Esophagus muscularis mucosa (tissue), 4 donors: ENCODE results near the gene AXIN1. TPM values are rescaled to one million over a fixed set of nuclear protein-coding genes. Genes with fewer than 3 reads are reported as not detected.

ENCODE experiments used
- DNase-seq: peaks from one replicate; pipeline ENCODE4 v3.0.0-alpha.2; 2017; ENCODE audit errors: extremely low spot score
- H3K27ac ChIP-seq, 4 donors: fragments of 200-600 bp; sonication (generic); replicated peaks in 1 of 4; 1 replicate in 3 of 4; 2 replicates in 1 of 4; pipeline ENCODE4 v1.5.1; 2016 to 2019; ENCODE audit warnings: mild to moderate bottlenecking in 1 of 4
- H3K27me3 ChIP-seq, 4 donors: fragments of 200-600 bp; sonication (generic); one replicate each; pipeline versions ENCODE4 v1.5.1 to v1.6.0; 2016 to 2019
- H3K36me3 ChIP-seq, 4 donors: fragments of 200-600 bp; sonication (generic); one replicate each; pipeline ENCODE4 v1.5.1; 2016 to 2019
- H3K4me1 ChIP-seq, 4 donors: fragments of 200-600 bp; sonication (generic); one replicate each; pipeline ENCODE4 v1.5.1; 2016 to 2019
- H3K4me3 ChIP-seq, 4 donors: fragments of 200-600 bp; sonication (generic); 1 replicate in 2 of 4; 2 replicates in 2 of 4; pipeline ENCODE4 v1.5.1; 2016 to 2019; ENCODE audit warnings: mild to moderate bottlenecking in 4 of 4, moderate library complexity in 1 of 4
- H3K9me3 ChIP-seq, 4 donors: fragments of 200-600 bp; sonication (generic); 1 replicate in 3 of 4; 2 replicates in 1 of 4; pipeline ENCODE4 v1.5.1; 2016 to 2019
- CTCF ChIP-seq, 3 experiments: fragments of 200-600 bp in 2 of 3; fragments of 450-650 bp in 1 of 3; sonication (generic) in 2 of 3; IDR thresholded peaks; one replicate each; pipeline ENCODE4 v1.5.1; 2017 to 2019; ENCODE audit warnings: antibody characterized with exemption in 3 of 3, mild to moderate bottlenecking in 2 of 3, moderate library complexity in 1 of 3
- EP300 ChIP-seq: sonication (generic); formaldehyde crosslinking; IDR thresholded peaks from one replicate; pipeline ENCODE4 v1.6.1; 2017; ENCODE audit warnings: antibody characterized with exemption
- POLR2A ChIP-seq: fragments of 450-650 bp; IDR thresholded peaks from one replicate; pipeline ENCODE4 v1.6.1; 2017; ENCODE audit warnings: antibody characterized with exemption, moderate library complexity, mild to moderate bottlenecking, low read depth
- POLR2AphosphoS5 ChIP-seq, 2 donors: sonication (generic); formaldehyde crosslinking; IDR thresholded peaks; one replicate each; pipeline ENCODE4 v1.6.1; 2017; ENCODE audit warnings: antibody characterized with exemption in 2 of 2
- WGBS: methylation state at CpG from one replicate; pipeline ENCODE4 v1.1.5; 2018; 5-methylcytosine and 5-hydroxymethylcytosine counted together
- intact Hi-C: fragments of 100-400 bp; cut with DNase I; formaldehyde crosslinking; loops from one replicate; pipeline ENCODE4 v1.15.1; 2023
- total RNA-seq, 4 donors: library from RNA; depleted of rRNA; stranded (reverse); fragments of >200 nt; gene quantifications; one replicate each; pipeline versions ENCODE4 v1.1.0 to v1.2.1, GENCODE V29; 2016

AXIN1 gene
- total RNA-seq, 4 donors from 2014 or later: 24.1 to 56.2 (median 44.1) TPM

GRCh38 chr16:340370-341091 lies 12.0 kb downstream of the AXIN1 start:
- Histone ChIP-seq H3K9me3 (no peaks in the 10 kb centered on the region), H3K4me1 (peaks cover 0 to 40% (median 13%) of the 10 kb centered on the region in 4 donors), H3K27me3 (no peaks in the 10 kb centered on the region), H3K4me3 (no peak overlapping the region), H3K27ac (no peak overlapping the region), H3K36me3 (peaks cover 0 to 21% (median 15%) of the 10 kb centered on the region in 4 donors)
- DNase-seq: no peak
- TF ChIP-seq CTCF (IDR thresholded peaks at IDR 0.05) (no peak), POLR2A (no peak), EP300 (no peak), POLR2AphosphoS5 (IDR thresholded peaks at IDR 0.05) (no peak)
- intact Hi-C loops: no loop called here
- 96% methylated on average over 19 of the region's 23 CpGs for WGBS

GRCh38 chr16:339680-340079 lies 12.8 kb downstream of the AXIN1 start:
- no peak overlapping the region for H3K27ac ChIP-seq
- H3K9me3 ChIP-seq: no peaks in the 10 kb centered on the region
- no peak for TF ChIP-seq CTCF (IDR thresholded peaks at IDR 0.05)
- no peak for TF ChIP-seq POLR2AphosphoS5 (IDR thresholded peaks at IDR 0.05)
- TF ChIP-seq EP300: no peak
- 72% methylated on average over 5 of the region's 5 CpGs for WGBS
- H3K4me1 ChIP-seq: peaks cover 0 to 44% (median 13%) of the 10 kb centered on the region in 4 donors
- no peak for DNase-seq
- H3K36me3 ChIP-seq: peaks cover 0 to 12% (median 8%) of the 10 kb centered on the region in 4 donors
- no peaks in the 10 kb centered on the region for H3K27me3 ChIP-seq
- H3K4me3 ChIP-seq: no peak overlapping the region
- intact Hi-C loops: no loop called here

- intact Hi-C loops: no loop called here
- peaks cover 0 to 7% (median 3%) of the 10 kb centered on the region in 4 donors for H3K36me3 ChIP-seq
- H3K4me1 ChIP-seq: peaks cover 0 to 54% (median 15%) of the 10 kb centered on the region in 4 donors
- 86% methylated on average over 18 of the region's 21 CpGs for WGBS
- TF ChIP-seq CTCF (IDR thresholded peaks at IDR 0.05): no peak
- TF ChIP-seq POLR2AphosphoS5 (IDR thresholded peaks at IDR 0.05): no peak
- no peak for TF ChIP-seq POLR2A
- no peak for TF ChIP-seq EP300
- no peaks in the 10 kb centered on the region for H3K27me3 ChIP-seq
- H3K4me3 ChIP-seq: no peak overlapping the region
- H3K27ac ChIP-seq: no peak overlapping the region
- no peaks in the 10 kb centered on the region for H3K9me3 ChIP-seq
- no peak for DNase-seq
These were observed 14.4 kb downstream of the AXIN1 start for GRCh38 chr16:337975-338575.

- WGBS: 78% methylated on average over 5 of the region's 10 CpGs
- intact Hi-C loops: no loop called here
- Histone ChIP-seq H3K9me3 (no peaks in the 10 kb centered on the region), H3K4me3 (no peak overlapping the region), H3K27me3 (no peaks in the 10 kb centered on the region), H3K4me1 (peaks cover 0 to 55% (median 13%) of the 10 kb centered on the region in 4 donors), H3K27ac (no peak overlapping the region), H3K36me3 (peaks cover 0 to 7% (median under 1%) of the 10 kb centered on the region in 4 donors)
- no peak for DNase-seq
- TF ChIP-seq POLR2AphosphoS5 (IDR thresholded peaks at IDR 0.05): no peak
- TF ChIP-seq POLR2A: no peak
- no peak for TF ChIP-seq EP300
- no peak for TF ChIP-seq CTCF (IDR thresholded peaks at IDR 0.05)
These were observed 15.1 kb downstream of the AXIN1 start for GRCh38 chr16:337437-337836.
